ENCODE results near the gene FRMD6. TPM values are rescaled to one million over a fixed set of nuclear protein-coding genes. Genes with fewer than 3 reads are reported as not detected.

The FRMD6 gene
- total RNA-seq, 4 donors from 2014 or later, result 35.7 to 44.9 (median 37.5) TPM

DNA sequence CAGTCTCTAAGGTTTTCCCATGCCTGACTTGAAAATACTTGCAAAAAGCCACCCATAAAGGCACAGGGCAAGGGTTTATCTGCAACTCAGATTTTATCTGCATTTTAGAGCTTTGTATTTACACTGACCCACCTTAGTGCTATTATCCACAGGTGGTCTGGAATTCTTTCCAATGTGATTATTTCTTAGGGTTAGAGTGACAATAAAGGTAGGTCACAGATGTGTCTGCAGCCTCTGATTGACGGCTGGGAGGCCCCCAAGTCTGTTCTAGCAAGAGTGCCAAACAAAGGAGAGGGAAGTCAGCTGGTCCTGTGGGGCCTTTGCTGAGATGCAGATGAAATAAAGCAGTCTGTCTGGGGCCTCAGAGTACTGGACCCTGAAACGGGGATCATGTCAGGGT lies 64.0 kb downstream of the FRMD6 start:
- Histone ChIP-seq H3K4me3 (no peak overlapping the region), H3K4me1 (no peaks in the 10 kb centered on the region), H3K27me3 (no peaks in the 10 kb centered on the region), H3K27ac (replicated peaks in 1 of 4) (no peak overlapping the region), H3K36me3 (peaks cover 30 to 58% (median 42%) of the 10 kb centered on the region in 4 donors), H3K9me3 (no peaks in the 10 kb centered on the region)
- TF ChIP-seq POLR2A (IDR thresholded peaks at IDR 0.05; ENCODE audit: low read depth) (no peak), EP300 (IDR thresholded peaks at IDR 0.05) (no peak), POLR2AphosphoS5 (IDR thresholded peaks at IDR 0.05) (no peak)
- TF ChIP-seq, protein P1, sequence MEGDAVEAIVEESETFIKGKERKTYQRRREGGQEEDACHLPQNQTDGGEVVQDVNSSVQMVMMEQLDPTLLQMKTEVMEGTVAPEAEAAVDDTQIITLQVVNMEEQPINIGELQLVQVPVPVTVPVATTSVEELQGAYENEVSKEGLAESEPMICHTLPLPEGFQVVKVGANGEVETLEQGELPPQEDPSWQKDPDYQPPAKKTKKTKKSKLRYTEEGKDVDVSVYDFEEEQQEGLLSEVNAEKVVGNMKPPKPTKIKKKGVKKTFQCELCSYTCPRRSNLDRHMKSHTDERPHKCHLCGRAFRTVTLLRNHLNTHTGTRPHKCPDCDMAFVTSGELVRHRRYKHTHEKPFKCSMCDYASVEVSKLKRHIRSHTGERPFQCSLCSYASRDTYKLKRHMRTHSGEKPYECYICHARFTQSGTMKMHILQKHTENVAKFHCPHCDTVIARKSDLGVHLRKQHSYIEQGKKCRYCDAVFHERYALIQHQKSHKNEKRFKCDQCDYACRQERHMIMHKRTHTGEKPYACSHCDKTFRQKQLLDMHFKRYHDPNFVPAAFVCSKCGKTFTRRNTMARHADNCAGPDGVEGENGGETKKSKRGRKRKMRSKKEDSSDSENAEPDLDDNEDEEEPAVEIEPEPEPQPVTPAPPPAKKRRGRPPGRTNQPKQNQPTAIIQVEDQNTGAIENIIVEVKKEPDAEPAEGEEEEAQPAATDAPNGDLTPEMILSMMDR (IDR thresholded peaks at IDR 0.05), result no peak
- intact Hi-C loops (cut with DNase I), result no loop called here
- 50% methylated on average over 2 of the region's 2 CpGs for WGBS
- no peak for DNase-seq (ENCODE audit: extremely low spot score)

DNA sequence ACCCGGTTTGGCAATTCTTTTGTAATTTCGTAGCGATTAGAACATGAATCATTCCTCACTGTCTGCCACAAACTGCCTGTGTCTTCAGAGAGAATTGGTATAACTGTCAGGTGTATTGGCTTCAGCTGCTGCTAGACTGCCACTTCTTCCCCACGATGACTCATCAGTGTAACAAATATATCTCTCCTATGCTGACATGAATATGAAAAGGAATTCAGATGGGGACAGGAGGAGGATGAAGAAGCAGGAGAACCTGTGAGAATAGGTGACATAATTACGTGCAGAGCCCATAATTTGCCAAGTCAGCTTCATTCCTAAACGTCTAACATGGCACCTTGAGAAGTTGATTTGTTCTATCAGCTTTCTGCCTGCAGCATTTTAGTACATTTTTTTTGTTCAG lies 64.9 kb downstream of the FRMD6 start:
- intact Hi-C loops (cut with DNase I), result no loop called here
- WGBS, result 57% methylated on average over 6 of the region's 6 CpGs

DNA sequence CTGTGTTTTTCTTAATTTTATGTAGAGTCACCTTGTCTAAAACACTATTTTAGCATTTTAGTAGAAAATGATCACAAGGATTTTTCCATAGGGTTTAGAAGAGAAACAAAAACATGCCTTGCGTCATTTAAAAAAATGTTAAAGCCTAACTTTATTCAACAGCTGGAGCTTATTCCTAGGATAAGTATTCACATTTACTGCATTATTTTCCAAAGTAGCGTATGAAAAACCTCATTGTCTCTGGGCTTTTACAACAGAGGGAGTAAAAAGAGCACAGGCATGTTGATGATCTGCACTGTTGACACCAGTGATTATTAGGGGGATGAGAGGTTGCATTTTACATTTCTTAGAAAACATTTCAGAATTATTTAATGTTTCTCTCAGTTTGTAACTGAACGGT lies 66.1 kb downstream of the FRMD6 start:
- intact Hi-C loops (cut with DNase I), result no loop called here
- H3K4me3 ChIP-seq, result no peak overlapping the region
- no peak overlapping the region for H3K27ac ChIP-seq (replicated peaks in 1 of 4)
- WGBS, result 88% methylated on average over 3 of the region's 3 CpGs
- H3K4me1 ChIP-seq, result no peaks in the 10 kb centered on the region
- H3K27me3 ChIP-seq, result no peaks in the 10 kb centered on the region
- no peaks in the 10 kb centered on the region for H3K9me3 ChIP-seq
- peaks cover 45 to 69% (median 55%) of the 10 kb centered on the region in 4 donors for H3K36me3 ChIP-seq
- no peak for DNase-seq (ENCODE audit: extremely low spot score)
- TF ChIP-seq POLR2A (IDR thresholded peaks at IDR 0.05; ENCODE audit: low read depth) (no peak), EP300 (IDR thresholded peaks at IDR 0.05) (no peak), POLR2AphosphoS5 (IDR thresholded peaks at IDR 0.05) (no peak)
- TF ChIP-seq, protein P1 (IDR thresholded peaks at IDR 0.05), result no peak

More for the DNA sequence above, 64.9 kb downstream of the FRMD6 start:
- H3K27ac ChIP-seq (replicated peaks in 1 of 4), result no peak overlapping the region
- H3K27me3 ChIP-seq, result no peaks in the 10 kb centered on the region
- H3K9me3 ChIP-seq, result no peaks in the 10 kb centered on the region
- H3K4me3 ChIP-seq, result no peak overlapping the region
- H3K36me3 ChIP-seq, result peaks cover 38 to 67% (median 46%) of the 10 kb centered on the region in 4 donors
- no peaks in the 10 kb centered on the region for H3K4me1 ChIP-seq
- no peak for TF ChIP-seq POLR2AphosphoS5 (IDR thresholded peaks at IDR 0.05)
- no peak for TF ChIP-seq EP300 (IDR thresholded peaks at IDR 0.05)
- TF ChIP-seq POLR2A (IDR thresholded peaks at IDR 0.05; ENCODE audit: low read depth), result no peak
- TF ChIP-seq, protein P1 (IDR thresholded peaks at IDR 0.05), result no peak
- DNase-seq (ENCODE audit: extremely low spot score), result no peak

DNA sequence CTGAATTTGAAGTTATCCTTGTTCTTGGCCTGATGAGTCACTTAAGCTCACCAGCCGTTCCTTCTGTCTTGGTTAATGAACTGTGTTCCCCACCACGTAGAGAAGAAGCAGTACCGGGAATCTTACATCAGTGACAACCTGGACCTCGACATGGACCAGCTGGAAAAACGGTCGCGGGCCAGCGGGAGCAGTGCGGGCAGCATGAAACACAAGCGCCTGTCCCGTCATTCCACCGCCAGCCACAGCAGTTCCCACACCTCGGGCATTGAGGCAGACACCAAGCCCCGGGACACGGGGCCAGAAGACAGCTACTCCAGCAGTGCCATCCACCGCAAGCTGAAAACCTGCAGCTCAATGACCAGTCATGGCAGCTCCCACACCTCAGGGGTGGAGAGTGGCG lies 68.2 kb downstream of the FRMD6 start:
- WGBS, result 83% methylated on average over 17 of the region's 17 CpGs
- no peaks in the 10 kb centered on the region for H3K9me3 ChIP-seq
- no peaks in the 10 kb centered on the region for H3K27me3 ChIP-seq
- no peak overlapping the region for H3K27ac ChIP-seq (replicated peaks in 1 of 4)
- TF ChIP-seq POLR2A (IDR thresholded peaks at IDR 0.05; ENCODE audit: low read depth) (no peak), POLR2AphosphoS5 (IDR thresholded peaks at IDR 0.05) (no peak), EP300 (IDR thresholded peaks at IDR 0.05) (no peak)
- TF ChIP-seq, protein P1 (IDR thresholded peaks at IDR 0.05), result no peak
- peaks cover 48 to 76% (median 57%) of the 10 kb centered on the region in 4 donors for H3K36me3 ChIP-seq
- DNase-seq (ENCODE audit: extremely low spot score), result no peak
- no peaks in the 10 kb centered on the region for H3K4me1 ChIP-seq
- no peak overlapping the region for H3K4me3 ChIP-seq
- intact Hi-C loops (cut with DNase I), result no loop called here

DNA sequence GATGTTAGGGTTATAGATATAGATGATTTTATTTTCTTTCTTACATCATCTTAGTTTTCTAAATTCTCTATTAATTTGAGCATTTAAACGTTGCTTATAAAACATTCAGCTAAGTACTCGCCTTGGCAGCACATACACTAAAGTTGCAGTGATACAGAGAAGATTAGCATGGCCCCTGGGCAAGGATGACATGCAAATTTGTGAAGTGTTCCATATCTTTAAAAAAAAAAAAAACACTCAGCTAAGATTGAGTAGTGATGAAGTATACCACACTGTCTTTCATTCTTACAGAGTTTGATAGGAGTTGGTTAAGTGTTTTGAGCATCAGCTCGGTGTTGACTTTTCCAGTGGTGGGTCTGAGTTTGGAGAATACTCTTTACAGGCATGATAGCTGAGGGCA lies 72.3 kb downstream of the FRMD6 start:
- 97% methylated on average over 3 of the region's 3 CpGs for WGBS
- TF ChIP-seq EP300 (IDR thresholded peaks at IDR 0.05), result no peak
- no peak for TF ChIP-seq POLR2A (IDR thresholded peaks at IDR 0.05; ENCODE audit: low read depth)
- no peak for TF ChIP-seq POLR2AphosphoS5 (IDR thresholded peaks at IDR 0.05)
- TF ChIP-seq, protein P1 (IDR thresholded peaks at IDR 0.05), result no peak
- DNase-seq (ENCODE audit: extremely low spot score), result no peak
- Histone ChIP-seq H3K9me3 (no peaks in the 10 kb centered on the region), H3K27me3 (no peaks in the 10 kb centered on the region), H3K36me3 (peaks cover 42 to 89% (median 79%) of the 10 kb centered on the region in 4 donors), H3K27ac (replicated peaks in 1 of 4) (no peak overlapping the region), H3K4me1 (no peaks in the 10 kb centered on the region), H3K4me3 (no peak overlapping the region)
- intact Hi-C loops (cut with DNase I), result no loop called here

Data from esophagus muscularis mucosa (tissue), 4 donors.